DMS79 (cell line): ENCODE data around the gene HILPDA.
"Not testable (repeated sequence)": the region's sequence is repeated elsewhere in the genome, so short reads cannot be mapped to it uniquely, and the experiment has no call there.

Experiments used
- DNase-seq: peaks from one replicate; lab custom pipeline; 2025; lab: John Stamatoyannopoulos, UW

HILPDA gene

GRCh38 chr7:128463345-128463744 lies 7.7 kb downstream of the HILPDA start:
- not testable (repeated sequence) for DNase-seq

DNA sequence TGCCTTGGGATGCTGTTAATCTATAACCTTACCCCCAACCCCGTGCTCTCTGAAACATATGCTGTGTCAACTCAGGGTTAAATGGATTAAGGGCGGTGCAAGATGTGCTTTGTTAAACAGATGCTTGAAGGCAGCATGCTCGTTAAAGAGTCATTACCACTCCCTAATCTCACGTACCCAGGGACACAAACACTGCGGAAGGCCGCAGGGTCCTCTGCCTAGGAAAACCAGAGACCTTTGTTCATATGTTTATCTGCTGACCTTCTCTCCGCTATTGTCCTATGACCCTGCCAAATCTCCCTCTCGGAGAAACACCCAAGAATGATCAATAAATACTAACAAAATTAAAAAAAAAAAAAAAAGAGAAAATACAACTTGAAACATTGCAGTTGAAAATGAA lies 8.3 kb downstream of the HILPDA start:
- DNase-seq: not testable (repeated sequence)

DNA sequence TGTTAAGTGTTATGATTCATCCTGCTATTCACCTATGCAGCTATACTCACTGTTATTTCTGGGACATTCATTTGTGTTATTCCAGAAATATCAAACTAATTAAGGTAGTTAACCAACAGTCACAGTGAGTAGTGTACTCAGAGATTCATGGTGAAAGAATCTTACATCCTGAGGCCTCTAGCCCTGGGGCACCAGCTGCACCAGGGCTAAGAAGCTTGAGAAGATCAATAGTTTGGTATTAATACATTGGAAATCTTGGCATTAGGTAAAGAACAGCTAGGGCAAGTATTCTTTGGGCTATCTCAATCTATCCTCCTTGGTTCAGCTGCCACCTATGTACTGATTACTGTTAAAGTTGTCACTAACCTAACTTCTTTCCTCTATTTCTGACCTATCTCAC lies 11.2 kb downstream of the HILPDA start:
- DNase-seq: not testable (repeated sequence)

DNA sequence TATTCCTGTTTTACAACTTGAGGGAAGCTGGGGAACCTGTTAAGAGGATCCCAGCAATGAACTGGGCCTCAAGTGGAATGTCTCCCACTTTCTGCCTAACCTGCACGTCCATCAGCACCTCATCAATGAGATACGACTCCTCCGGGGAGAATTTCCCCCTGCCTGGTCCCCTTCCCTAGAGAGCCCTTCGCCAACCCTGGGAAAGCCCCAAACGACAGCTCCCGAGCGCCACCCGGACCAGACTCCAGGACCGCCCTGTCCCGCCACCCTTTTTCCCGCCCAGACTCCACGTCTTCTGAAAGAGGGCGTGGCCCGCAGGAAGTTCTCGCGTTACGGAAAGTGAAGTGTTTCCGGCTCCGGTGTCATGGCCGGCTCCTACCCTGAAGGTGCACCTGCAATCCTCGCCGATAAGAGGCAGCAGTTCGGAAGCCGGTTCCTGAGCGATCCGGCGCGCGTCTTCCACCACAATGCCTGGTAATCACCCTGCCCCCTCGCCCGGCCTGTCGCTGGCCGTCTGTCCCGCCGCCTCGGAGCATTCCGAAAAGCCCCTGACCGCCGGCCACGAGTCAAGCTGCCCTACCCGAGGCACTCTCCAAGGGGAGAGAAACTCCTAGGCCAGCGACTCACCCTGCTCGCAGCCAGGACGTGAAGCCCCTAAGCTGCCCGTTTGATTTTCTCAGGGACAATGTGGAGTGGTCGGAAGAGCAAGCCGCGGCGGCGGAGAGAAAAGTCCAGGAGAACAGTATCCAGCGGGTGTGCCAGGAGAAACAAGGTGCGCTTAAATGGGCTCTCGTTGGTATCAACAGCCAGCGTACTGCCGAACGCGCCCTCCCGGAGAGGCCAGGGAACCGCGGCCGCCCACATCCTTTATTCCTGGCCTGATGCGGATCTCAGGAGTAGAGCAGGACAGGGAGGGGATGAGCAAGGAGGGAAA lies 21.0 kb downstream of the HILPDA start, which contains the start of gene METTL2B:
Gene METTL2B (plus strand): TSS at position 347 of the 934 bp plus-strand sequence. CDS start 18 bp downstream, at position 365.
- peak; percentile 95 for DNase-seq

- DNase-seq: not testable (repeated sequence)
These were observed 21.6 kb downstream of the HILPDA start for GRCh38 chr7:128477336-128477690.

DNA sequence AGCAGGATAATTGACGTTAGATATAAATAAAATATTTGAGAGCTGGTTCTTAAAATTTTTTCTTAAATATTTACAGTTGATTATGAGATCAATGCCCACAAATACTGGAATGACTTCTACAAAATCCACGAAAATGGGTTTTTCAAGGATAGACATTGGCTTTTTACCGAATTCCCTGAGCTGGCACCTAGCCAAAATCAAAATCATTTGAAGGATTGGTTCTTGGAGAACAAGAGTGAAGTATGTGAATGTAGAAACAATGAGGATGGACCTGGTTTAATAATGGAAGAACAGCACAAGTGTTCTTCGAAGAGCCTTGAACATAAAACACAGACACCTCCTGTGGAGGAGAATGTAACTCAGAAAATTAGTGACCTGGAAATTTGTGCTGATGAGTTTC lies 23.4 kb downstream of the HILPDA start:
- DNase-seq: not testable (repeated sequence)

GRCh38 chr7:128488134-128488533 lies 32.5 kb downstream of the HILPDA start:
- not testable (repeated sequence) for DNase-seq

DNA sequence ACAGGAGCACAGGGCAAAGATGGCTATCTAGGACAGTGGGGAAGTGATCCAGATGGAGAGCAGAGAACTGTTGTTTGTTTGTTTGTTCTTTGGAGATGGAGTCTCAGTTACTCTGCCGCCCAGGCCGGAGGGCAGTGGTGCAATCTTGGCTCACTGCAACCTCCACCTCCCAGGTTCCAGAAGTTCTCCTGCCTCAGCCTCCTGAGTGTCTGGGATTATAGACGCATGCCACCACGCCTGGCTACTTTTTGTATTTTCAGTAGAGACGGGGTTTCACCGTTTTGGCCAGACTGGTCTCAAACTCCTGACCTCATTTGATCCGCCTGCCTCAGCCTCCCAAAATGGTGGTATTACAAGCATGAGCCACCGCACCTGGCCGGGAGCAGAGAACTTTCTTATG lies 41.7 kb downstream of the HILPDA start:
- no peak for DNase-seq

- DNase-seq: not testable (repeated sequence)
These were observed 49.7 kb downstream of the HILPDA start for GRCh38 chr7:128505416-128505815.

DNA sequence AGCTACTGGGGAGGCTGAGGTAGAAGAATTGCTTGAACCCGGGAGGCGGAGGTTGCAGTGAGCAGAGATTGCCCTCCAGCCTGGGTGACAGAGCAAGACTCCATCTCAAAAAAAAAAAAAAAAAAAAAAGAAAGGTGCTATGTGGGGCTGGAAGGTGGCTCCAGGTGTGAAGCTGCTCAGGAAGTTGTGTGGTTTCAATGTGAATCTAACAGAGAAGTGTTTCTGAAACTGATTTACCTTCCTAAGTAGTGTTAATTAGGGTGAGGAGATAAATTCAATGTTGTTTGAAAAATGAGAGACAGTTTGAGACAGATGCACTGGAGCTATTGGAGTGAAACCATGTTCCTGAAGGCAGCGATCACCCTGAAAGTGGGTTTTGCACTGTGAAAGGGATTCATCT lies 51.1 kb downstream of the HILPDA start:
- DNase-seq: not testable (repeated sequence)

DNA sequence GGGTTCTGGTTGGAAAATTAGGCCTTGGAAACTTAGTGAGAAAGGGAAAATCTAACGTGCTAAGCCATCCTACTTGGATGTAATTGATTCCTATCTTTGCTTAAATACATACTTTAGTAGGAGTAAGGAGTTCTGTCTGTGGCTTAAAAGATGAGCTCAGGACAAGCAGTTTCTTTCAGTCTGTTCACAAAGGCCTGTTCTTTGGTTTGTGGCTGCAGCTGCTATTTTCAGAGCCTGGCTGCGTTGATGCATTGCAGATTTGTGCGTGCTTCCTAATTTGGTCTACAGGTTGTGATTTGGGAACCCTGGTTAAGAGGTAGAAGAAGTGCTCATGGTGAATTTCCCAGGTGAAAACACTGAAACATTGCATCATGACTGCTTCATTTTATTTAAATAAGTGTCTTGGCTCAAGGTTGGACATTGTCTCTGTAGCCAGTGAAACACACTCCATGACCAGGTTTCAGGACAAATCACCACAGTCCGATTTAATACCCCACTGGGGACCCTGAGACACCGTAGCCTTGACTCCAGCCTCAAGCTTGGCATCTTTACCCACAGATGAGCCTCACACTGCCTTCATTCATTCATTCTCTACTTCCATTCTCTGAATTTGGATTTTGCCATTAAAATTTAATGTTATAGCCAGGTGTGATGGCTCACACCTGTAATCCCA lies 51.8 kb downstream of the HILPDA start:
- not testable (repeated sequence) for DNase-seq
